HG02798 (cell line): ENCODE results near the gene MRPS34.
"Not testable (repeated sequence)": the region's sequence is repeated elsewhere in the genome, so short reads cannot be mapped to it uniquely, and the experiment has no call there.

Source experiments
- ATAC-seq: cut with Tn5 transposase; IDR thresholded peaks from one replicate; pipeline ENCODE4 v1.9.1; 2021; ENCODE audit warnings: mild to moderate bottlenecking; ENCODE audit not compliant: unreplicated experiment, poor library complexity

Gene MRPS34

DNA sequence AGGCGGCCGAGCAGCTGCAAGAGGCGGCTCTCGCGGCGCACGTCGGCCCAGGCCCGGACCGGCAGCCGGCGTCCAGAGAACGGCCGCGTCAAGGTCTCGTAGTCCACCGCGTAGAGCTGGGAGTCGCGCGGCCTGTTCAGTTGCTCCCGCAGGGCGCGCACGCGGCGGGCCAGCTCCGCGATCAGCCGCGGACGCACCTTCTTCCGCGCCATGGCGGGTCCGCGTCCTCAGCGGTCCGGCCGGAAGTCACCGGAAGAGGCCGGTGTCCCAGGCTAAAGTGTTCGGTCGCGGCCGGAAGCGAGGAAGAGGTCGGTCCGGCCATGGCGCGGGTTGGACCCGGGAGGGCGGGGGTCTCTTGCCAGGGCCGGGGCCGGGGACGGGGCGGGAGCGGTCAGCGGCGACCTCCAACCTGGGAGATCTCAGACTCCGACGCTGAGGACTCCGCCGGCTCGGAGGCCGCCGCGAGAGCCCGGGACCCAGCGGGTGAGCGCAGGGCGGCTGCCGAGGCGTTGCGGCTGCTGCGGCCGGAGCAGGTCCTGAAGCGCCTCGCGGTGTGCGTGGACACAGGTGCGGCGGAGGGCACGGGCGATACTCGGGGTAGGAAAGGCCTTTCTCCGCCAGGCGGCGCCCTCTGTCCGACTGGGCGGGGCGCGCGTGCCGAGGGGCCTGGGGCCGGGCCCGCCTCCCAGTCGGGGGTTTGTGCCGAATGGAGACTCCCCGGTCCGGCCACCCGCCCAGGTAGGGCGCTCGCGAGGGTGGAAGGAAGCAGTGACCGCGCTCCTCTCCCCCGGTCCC, at the start of gene MRPS34:
MRPS34 (minus strand) TSS at position 227 of the 795 bp plus-strand sequence; CDS start at position 212, 15 bp downstream.
- ATAC-seq, result peak; percentile 54

DNA sequence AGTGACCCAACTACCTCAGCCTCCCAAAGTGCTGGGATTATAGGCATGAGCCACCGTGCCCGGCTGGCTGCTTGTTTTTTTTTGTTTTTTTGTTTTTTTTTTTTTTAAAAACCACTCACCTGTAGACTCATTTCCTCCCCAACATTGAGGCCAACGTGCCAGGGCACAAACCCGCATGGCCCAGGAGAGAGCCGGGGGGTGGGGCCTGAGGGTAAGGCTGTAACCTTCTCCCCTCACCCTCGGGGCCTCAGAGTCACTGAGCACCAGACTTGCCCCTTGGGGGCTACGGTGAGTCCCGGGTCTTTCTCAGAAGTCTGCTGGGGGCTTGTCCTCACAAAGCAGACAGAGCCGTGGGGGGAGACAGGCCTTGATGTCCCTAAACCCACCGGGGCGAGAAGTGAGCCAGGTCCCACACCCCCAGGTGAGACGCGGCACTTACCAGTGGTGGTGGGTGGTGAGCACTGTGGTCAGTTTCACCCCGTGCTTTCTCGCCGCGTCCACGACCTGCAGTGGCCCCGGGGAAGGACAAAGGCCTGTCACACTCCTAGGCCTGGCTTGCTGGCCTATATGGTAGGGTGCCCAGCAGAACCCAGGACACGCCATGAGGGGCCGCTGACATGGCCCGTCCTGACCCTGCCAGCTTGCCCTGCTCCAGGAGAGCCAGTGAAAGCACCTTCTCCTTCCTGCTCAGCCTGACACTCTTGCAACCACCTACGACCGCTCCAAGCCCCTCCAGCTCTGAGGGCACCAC, 49.1 kb upstream of the MRPS34 start:
- ATAC-seq, result no peak

DNA sequence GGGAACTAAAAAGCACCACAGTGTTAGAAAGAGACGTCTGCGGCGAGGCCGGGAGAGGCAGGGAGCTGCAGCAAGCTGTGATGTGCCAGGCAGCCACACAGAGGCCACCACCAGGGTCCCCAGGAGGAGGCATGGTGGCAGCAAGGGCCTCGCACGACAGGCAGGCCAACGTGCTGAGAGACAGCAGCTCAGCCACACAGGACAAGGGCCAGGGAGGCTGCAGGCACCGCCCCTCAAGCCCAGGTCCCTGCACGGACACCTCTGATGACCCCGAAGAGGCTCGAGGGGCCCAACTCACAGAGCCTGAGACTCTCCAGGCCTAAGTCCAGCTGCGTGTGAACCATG, 48.0 kb upstream of the MRPS34 start:
- ATAC-seq, result no peak

DNA sequence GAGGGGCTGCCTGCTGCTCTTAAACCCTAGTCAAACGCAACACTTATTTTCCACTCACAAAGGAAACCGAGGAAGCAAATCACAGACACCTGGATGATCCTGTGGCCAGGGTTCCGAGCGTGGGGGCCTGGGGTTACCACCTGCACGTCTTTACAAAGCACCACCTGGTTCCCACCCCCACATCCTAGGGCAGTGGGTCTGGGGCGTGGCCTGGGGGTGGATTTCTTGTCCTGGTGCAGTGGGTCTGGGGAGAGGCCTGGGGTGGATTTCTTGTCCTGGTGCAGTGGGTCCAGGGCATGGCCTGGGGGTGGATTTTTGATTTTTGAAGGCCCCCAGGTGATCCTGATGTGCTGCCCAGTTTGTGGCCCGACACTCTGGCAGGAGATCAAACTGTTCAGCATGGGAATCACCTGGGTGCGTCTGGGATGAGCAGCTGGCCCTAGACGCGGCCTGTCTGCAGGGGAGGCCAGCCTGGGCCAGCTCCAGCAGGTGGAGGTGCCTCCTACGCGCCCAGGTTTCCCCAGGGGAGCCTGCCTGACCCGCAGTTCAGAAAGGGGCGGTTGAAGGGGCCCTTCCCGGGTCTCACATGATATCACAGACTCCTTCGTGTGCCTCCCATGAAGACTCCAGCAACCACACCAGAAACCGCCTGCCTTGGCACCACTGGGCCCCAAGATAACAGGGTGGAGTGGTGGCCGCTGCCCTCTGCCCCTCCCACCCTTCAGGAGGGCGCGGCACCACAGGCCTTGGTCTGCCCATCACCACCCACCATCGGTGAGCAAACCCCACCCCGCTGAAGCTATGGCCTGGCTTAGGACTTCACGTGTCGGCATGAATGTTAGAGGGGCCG, 47.4 kb upstream of the MRPS34 start:
- no peak for ATAC-seq

GRCh38 chr16:1819611-1820010, 46.7 kb upstream of the MRPS34 start:
- ATAC-seq, result no peak

DNA sequence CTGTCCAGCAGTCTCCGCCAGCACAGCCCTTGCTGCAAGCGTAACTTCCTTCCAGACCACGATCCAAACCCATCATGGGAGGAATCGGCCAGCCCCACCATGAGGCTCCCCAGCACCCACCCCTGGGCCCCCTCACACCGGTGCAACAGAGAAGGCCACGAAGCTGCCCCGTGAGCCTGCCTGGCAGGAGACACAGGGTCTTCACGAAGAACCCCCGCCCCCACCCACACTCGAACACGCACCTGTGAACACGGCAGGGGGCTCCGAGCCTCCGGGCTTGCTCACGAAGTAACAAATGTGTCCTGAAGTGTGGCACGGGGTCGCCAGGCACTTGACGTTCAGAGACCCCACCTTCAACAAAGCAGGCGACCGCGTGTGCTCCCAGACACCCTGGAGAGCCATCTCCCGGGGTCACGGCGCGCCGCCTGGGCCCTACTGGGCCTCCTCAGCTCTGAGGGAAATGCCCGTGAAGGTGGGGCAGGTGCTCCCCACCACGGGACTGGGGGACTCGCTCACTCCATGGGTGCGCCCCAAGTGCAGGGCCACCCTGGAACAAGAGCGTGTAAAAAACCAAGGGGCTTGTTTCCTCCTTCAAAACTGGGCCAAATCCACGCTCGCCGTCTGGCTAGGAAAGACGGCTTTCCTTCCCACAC, 46.1 kb upstream of the MRPS34 start:
- ATAC-seq, result no peak

- no peak for ATAC-seq
These were observed 45.4 kb upstream of the MRPS34 start for GRCh38 chr16:1818204-1818872.

- no peak for ATAC-seq
These were observed 44.8 kb upstream of the MRPS34 start for GRCh38 chr16:1817716-1818115.

GRCh38 chr16:1817276-1817589, 44.3 kb upstream of the MRPS34 start:
- ATAC-seq, result no peak

DNA sequence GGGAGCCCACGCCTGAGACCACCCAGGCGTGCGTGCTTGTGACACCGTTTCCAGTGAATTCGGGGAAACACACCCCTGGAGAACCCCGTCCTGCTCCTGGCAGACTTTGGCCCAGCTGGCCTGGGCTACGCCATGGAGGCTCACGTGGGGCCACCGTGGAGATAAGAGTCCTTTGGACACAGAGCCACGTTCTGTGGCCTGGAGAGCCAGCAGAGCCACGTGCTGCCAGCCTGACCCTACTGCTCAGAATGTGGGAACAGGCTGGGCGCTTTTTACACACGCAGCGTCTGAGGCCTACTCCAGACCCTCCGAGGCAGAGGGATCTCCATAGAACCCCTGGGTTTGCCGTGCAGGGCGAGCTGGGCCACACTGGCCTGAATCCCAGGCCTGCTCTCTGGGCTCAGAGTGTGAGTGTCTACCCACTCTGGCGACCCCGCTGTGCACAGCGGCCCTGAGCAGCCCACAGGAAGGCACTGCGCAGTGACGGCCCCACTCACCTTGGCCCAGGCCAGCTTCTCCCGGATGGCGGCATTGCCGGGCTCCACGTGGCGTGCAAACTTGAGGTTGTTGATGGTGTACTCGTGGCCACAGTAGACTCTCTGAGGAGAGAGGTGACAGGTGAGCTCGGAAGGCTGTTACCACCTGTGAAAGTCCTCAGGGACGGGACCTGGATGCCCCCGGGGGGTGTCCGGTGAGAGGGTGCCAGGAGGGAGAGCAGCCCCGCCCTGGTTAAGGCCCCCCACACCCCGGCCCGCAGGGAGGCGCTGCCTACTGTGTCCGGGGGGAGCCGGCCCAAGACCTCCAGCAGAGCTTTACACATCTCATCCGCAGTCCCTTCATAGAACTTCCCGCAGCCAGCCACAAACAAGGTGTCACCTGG, 43.7 kb upstream of the MRPS34 start:
- no peak for ATAC-seq

- no peak for ATAC-seq
These were observed 42.5 kb upstream of the MRPS34 start for GRCh38 chr16:1815461-1815860.

- ATAC-seq, result no peak
These were observed 39.8 kb upstream of the MRPS34 start for GRCh38 chr16:1812732-1813163.

DNA sequence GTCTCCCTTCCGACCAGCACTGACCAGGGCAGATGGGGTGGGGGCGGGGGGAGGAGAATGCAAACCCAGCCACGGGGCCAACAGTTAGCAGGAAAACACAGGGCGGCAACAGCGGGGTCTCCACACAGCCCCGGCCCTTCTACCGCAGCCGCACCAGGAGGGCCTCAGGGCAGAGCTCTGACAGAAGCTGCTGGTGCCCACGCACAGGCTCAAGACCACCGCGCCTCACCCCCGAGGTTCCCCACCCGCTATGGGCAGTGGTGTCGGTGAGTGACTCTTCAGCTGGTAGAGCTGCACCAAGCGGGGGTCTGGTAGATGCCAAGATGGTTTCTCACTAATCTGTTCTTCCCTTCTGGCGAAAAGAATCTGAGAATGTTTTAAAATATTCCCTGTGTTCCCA, 37.6 kb upstream of the MRPS34 start:
- no peak for ATAC-seq

DNA sequence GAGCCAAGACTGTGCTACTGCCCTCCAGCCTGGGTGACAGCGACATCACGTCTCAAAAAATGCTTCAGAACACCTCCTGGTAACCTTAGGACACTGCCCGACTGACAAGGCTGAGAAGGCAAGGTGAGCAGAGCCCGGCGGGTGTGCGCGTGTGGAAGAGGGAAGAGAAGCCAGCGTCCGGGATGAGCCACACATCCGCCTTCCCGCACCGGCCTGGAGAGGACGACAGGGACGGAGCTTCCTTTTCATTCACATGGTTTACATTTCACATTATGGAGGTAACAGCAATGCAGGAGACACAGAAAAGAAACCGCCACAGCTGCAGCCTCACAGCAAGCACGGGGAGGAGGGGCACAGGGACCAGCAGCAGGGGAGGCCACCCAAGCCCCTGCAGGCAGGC, 37.2 kb upstream of the MRPS34 start:
- ATAC-seq, result no peak

- no peak for ATAC-seq
These were observed 36.4 kb upstream of the MRPS34 start for GRCh38 chr16:1809281-1809801.

- ATAC-seq, result no peak
These were observed 35.8 kb upstream of the MRPS34 start for GRCh38 chr16:1808691-1809090.

DNA sequence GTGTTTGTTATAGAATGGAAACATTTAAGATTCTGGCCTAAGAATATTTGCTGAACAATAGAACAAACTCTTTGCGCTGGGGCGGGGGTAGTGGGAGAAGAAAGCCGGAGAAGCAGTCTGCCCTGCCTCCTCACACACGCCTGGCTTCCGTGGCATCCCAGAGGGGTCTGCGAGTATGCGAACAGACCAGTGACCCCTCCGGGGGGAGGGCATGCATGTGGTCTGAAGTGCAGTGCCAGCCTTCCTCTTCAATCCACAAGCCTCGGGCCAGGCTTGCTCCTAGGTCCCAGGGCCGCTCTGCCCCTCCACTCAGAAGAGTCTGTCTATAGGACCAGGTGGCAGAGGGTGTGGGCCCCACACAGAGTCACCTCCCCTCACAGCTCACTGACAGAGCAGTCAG, 34.7 kb upstream of the MRPS34 start:
- ATAC-seq, result no peak

- no peak for ATAC-seq
These were observed 27.8 kb upstream of the MRPS34 start for GRCh38 chr16:1800701-1801100.

GRCh38 chr16:1799263-1799662, 26.3 kb upstream of the MRPS34 start:
- not testable (repeated sequence) for ATAC-seq
